SU-DHL-6 (cell line): Measurements from ENCODE around the gene UCP1.

ENCODE experiments used
- EZH2phosphoT487 ChIP-seq: fragments of 200-600 bp; sonication (generic), shearing (Covaris generic); conservative IDR thresholded peaks from 2 replicates; pipeline ENCODE4 v1.6.1; 2018; ENCODE audit warnings: mild to moderate bottlenecking, antibody characterized with exemption, low read length, moderate library complexity, mixed read lengths
- TF ChIP-seq, protein P1 (sequence below): fragments of 200-600 bp; sonication (generic); IDR thresholded peaks from one replicate; pipeline ENCODE4 v1.5.1; 2017; ENCODE audit warnings: antibody characterized with exemption, mild to moderate bottlenecking, low read length, moderate library complexity; ENCODE audit not compliant: insufficient read depth, poor library complexity, severe bottlenecking

- TF ChIP-seq, protein P1, sequence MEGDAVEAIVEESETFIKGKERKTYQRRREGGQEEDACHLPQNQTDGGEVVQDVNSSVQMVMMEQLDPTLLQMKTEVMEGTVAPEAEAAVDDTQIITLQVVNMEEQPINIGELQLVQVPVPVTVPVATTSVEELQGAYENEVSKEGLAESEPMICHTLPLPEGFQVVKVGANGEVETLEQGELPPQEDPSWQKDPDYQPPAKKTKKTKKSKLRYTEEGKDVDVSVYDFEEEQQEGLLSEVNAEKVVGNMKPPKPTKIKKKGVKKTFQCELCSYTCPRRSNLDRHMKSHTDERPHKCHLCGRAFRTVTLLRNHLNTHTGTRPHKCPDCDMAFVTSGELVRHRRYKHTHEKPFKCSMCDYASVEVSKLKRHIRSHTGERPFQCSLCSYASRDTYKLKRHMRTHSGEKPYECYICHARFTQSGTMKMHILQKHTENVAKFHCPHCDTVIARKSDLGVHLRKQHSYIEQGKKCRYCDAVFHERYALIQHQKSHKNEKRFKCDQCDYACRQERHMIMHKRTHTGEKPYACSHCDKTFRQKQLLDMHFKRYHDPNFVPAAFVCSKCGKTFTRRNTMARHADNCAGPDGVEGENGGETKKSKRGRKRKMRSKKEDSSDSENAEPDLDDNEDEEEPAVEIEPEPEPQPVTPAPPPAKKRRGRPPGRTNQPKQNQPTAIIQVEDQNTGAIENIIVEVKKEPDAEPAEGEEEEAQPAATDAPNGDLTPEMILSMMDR = peak; percentile 34
- TF ChIP-seq EZH2phosphoT487 = no peak
Observed at GRCh38 chr4:140595065-140595464, 26.3 kb upstream of the UCP1 start.
